Hematopoietic multipotent progenitor cell (in vitro differentiated cells): Measurements from ENCODE around the gene EPHA5. TPM values are rescaled to one million over a fixed set of nuclear protein-coding genes. Genes with fewer than 3 reads are reported as not detected.

Experiments used
- DNase-seq, 3 donors: peaks; one replicate each; pipeline ENCODE4 v3.0.0-alpha.2; 2011 to 2015; ENCODE audit warnings: low read depth in 2 of 3, low spot score in 2 of 3
- total RNA-seq: library from RNA; depleted of rRNA; stranded (reverse); fragments of >200 nt; gene quantifications from one replicate; pipeline ENCODE4 v1.2.3, GENCODE V29; 2012

EPHA5 gene
- not detected for total RNA-seq

GRCh38 chr4:65670331-65671031 is at the start of gene EPHA5:
EPHA5 (minus strand) TSS chr4:65670489; CDS start chr4:65669742, 747 bp downstream.
- DNase-seq = peak in 2 of 3 donors; percentile 48 to 54

GRCh38 chr4:65719635-65720034 is 49.3 kb upstream of the EPHA5 start:
- no peak for DNase-seq

- DNase-seq = no peak
Measured at GRCh38 chr4:65698631-65699030, 28.3 kb upstream of the EPHA5 start.

DNA sequence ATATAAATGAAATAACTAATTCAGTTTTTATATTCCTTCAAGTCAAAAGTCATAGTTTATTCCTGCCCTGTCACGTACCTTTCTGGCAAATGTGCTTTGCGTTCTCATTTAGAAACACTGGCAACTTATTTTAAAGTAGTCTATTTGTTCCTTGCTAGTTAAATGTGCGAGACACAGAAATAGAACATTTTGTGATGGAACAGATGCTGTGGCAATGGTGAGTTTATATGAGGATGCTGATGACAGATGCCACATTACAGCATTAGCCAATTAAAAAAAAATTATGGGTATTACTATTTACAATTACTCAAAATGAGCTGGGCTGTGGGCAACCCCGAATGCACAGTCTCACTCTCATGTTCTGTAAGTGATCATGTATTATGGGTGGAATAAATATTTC is 26.1 kb upstream of the EPHA5 start:
- DNase-seq = no peak

DNA sequence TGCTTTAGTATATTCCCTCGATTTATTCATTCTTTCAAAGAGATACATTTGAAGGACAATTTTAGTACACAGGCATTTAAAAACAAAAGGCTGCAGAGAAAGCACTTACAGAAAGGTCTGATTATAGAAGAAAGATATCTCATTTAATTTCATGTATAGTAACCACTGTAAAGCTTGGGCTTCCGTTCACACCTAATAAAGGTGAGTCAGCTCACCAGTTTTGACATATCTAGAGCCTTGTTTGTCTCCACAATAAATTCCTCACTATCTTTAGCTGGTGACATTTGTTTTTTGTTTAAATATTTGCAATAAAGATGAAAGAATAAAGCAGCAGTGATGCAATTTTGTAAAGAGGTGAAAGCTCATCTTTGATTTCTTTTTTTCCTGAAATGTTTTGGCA is 1.1 kb upstream of the EPHA5 start:
- DNase-seq = no peak

DNA sequence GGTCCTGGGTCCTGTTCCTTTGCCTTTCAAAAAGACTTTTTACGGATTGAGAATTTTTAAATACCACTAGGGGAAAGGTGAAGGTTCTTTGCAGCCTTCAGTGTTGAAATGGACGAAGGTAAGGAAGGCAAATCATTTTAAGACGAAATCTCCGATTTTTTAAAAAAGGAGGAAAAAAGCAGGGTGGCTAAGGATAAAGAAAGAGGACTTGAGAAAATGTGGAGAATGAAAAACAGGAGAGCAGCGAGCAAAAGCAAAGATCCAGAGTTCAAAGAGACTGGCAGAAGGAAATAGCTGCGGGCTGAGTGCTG is 314 bp downstream of the EPHA5 start:
- no peak for DNase-seq

DNA sequence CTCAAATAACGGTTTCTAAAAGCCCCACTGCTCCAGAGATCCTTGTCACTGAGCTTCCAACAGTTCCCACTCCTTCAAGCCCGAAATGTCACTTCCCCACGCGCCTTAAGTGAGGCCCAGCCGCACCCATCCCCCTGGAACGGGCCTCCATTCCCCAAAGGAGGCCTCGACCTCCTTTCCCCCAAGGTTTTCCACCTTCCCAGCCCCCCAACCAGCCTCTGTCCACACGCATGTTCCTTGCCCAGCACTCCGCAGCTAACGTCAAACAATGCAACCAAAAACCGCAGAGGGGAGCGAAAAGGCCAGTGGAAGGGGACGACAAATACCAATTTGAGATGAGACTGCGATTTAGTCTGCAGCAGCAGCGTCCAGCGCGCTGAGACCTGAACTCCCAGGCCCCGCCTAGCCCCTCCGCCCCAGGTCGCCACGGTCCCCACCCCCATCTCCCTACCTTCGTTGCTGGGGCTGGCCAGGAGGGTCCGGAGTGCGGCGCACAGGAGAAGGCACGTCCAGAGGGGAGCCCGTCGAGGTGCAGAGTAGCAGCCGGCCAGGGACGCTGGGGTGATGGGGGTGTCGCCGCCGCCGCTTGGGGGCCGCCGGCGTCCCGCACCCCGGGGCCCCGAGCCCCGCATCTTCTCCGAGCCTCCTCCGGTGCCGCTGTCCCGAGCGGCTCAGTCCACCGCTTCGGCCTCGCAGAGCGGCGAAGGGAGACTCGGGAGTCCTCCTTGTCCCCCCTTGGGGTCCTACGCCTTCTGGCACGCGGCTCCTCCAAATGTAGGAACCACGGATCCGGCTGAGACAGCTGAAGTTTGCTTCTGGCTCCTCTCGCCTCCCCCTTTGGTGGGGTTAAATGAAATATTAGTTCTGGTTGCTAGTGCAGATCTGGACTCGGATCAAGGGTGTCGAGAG is 924 bp downstream of the EPHA5 start:
- no peak for DNase-seq

DNA sequence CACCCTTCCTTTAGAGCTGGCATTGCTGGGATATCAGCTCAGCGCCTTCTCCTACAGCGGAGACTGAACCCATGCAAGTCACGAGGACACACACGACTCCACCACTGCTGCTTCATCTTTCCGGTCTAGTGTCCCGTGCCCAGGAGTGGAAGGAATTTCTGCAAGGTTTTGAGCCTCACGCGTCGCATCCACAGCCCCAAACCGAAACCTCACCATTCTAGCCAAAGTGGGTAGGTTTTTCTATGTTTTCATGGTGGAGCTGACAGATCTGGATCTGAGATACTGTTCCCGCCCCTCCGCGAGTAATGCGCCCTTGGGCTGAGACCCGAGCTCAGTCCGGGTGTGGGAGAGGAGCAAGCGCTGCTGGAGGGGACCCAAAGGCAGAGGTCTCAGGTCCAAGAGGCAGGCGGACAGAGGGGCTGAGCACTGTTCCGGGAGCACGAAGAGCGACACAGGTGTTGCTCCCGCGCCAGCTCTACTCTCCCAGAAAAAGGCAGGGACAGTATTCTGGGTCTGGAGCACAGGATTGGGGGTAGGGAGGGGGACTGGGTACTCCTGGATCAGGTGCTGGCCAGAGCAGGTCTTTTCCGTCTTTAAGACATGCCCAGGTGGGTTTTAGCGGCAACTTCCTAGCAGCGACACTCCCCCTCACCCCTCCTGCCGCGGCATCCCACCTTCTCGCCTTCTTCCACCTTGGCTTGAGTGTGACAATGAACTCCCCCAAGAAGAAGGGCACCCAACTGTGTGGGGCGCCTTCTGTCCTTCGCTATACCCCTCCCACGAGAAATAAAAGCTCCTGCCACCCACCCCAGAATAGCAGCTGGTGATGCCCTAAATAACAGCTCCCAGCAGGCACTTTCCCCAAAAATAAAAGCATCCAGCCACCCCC is 1.8 kb downstream of the EPHA5 start:
- DNase-seq = no peak

- DNase-seq = no peak
Measured at GRCh38 chr4:65667506-65668041, 2.7 kb downstream of the EPHA5 start.

DNA sequence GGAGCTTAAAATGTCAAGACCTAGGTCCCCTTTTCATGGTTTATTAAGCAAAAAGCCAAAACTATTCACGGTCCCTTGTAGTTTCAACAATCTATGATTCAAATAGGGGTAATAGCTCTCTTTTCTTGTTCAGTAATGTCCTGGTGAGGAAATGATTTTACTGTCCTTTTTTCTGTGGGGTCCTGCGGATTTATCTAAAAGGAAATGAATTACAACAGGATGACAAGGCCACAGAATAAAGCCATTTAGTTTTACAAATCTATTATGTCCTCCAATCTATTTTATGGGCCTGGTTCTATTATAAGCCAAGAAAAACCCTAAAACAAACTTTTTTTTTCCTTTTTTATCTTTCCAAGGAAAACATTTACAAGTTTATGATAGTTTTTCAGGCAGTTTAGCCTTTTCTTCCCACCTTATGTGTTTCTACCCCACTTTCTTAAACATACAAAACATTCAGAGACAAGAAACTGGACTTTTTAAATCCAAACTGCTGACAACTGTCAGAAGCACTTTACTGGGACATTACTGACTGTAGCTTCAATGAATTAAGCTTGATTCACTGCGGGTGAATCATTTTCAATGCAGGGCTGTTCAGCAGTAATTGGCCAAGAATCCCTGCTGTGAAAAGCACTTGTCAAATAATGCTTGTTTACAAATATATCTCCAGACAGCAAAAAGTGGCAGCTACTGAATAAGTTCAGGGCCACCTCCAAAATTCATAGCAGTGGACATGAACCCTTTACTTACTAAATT is 4.3 kb downstream of the EPHA5 start:
- DNase-seq = no peak

DNA sequence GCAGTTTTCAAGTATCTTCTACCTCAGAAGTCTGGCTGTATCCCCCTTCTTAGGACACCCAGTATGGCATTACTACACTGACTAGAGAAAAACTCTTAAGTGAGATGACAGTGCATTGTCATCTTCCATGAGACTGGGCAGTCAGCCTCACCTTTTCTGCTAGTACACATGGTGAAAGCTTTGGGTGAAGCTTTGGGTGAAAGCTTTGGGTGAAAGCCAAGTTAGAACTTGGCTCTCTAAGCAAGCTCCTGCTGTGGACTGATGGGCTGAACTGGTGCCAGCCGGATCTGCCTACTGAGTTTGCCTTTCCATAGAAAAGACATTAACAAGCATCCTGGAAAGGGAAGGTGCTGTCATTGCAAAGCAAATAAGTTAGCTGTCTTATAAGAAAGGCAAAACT is 8.8 kb downstream of the EPHA5 start:
- DNase-seq = no peak

DNA sequence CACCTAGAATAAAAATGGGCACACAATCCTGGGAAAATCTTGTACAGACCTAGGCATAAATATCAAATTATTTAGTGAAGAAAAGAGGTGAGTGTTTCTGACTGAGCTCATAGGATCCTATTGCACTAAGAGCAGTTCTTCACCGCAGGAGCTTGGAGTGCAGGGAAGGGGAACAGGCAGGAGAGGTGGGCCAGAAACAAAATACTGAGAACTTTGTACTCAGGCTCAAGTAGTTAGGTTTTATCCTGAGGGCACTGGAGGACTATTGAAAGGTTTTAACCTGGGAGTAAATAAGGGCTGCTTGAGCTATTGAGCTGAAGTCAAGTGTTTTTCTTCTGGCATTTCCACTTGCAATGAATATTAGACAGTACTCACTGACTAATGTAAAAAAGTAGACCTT is 12.2 kb downstream of the EPHA5 start:
- no peak for DNase-seq

DNA sequence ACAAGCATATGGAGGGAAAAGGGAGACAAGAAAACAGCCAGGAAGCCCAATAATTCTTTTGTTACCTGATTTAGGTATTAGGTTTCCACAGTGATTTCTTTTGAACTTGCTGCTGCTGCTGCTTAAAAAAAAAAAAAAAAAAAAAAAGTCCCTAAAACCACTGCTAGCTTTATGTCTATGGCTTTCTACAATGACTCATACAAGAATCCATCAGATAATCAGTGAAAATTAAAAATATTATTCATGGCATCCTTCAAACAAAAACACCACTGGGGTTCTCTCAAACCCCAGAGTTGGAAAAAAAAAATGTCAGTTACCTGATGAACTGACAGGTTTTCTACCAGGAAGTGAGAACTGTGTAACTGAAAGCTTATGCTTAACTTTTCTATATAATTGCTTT is 14.3 kb downstream of the EPHA5 start:
- DNase-seq = no peak

GRCh38 chr4:65654976-65655375 is 15.3 kb downstream of the EPHA5 start:
- DNase-seq = no peak

- no peak for DNase-seq
Measured at GRCh38 chr4:65653740-65654361, 16.4 kb downstream of the EPHA5 start.

DNA sequence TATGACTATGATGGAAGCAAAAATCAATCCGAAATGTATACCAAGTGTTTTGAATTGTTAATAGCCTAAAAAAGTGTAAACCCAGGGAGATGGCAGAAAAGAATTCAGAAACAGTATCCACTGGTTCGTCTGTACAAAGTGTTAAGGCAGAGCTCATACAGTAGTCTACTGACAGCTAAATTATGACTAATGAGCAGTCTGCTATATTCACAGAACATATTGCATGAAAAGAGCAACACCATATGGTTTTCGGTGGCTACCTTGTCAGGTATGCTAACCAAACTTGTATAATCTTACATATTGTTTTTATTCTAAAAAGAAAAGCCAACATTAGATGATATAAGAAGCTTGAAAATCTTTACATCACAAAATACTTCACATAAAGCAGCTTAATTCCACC is 18.5 kb downstream of the EPHA5 start:
- no peak for DNase-seq

GRCh38 chr4:65651031-65651430 is 19.3 kb downstream of the EPHA5 start:
- DNase-seq = no peak

DNA sequence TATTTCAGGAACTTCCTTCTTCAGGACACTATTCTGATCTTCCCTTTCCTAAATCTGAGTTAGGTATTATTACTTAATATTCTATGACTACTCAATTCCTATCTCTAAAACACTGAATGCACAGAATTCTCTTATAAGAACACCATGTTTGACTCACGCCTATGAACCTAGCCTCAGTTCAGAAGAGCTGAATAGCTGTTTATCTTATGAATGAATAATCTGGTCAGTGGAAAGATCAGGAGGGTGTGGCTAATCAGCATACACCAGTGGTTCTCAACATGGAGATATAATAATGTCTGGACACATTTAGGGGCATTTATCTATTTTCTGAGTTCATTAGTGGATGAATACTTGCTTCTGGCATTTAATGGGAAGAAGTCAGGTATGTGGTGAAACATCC is 24.2 kb downstream of the EPHA5 start:
- no peak for DNase-seq

GRCh38 chr4:65645185-65645584 is 25.1 kb downstream of the EPHA5 start:
- no peak for DNase-seq
